Measurements from ENCODE around the gene ROBO2. TPM values are rescaled to one million over a fixed set of nuclear protein-coding genes. Genes with fewer than 3 reads are reported as not detected.
A peak's percentile ranks its signal among the peaks of the same experiment; 100 is the strongest.

The ROBO2 gene
- total and polyA plus RNA-seq, 2 donors from 2014 or later = 1.3 to 1.6 TPM

- intact Hi-C loops (cut with DNase I) = no loop called here
- Histone ChIP-seq H3K9ac (ENCODE audit: low read length in 3 of 3) (peak overlapping the region in 1 of 3 donors; percentile 75), H3K36me3 (ENCODE audit: control insufficient read depth in 2 of 3, insufficient read depth in 3 of 3, low read length in 3 of 3) (no peaks in the 10 kb centered on the region), H3K4me3 (ENCODE audit: low read length in 3 of 3) (peak overlapping the region in 2 of 3 donors; percentile 61 to 81), H3K9me3 (ENCODE audit: control insufficient read depth in 2 of 3, insufficient read depth in 1 of 3, low read length in 3 of 3) (no peaks in the 10 kb centered on the region), H3K27me3 (ENCODE audit: control insufficient read depth, insufficient read depth, low read length) (no peaks in the 10 kb centered on the region), H3K27ac (ENCODE audit: low read depth in 2 of 2, low read length in 2 of 2) (no peak overlapping the region), H3K4me1 (ENCODE audit: control insufficient read depth in 2 of 3, insufficient read depth in 2 of 3, low read depth in 1 of 3, low read length in 3 of 3) (peaks cover 0 to 3% (median 0%) of the 10 kb centered on the region in 3 donors)
- DNase-seq = peak in 1 of 5 donors; percentile 65
- no peak for FAIRE-seq
- TF ChIP-seq, protein P1, sequence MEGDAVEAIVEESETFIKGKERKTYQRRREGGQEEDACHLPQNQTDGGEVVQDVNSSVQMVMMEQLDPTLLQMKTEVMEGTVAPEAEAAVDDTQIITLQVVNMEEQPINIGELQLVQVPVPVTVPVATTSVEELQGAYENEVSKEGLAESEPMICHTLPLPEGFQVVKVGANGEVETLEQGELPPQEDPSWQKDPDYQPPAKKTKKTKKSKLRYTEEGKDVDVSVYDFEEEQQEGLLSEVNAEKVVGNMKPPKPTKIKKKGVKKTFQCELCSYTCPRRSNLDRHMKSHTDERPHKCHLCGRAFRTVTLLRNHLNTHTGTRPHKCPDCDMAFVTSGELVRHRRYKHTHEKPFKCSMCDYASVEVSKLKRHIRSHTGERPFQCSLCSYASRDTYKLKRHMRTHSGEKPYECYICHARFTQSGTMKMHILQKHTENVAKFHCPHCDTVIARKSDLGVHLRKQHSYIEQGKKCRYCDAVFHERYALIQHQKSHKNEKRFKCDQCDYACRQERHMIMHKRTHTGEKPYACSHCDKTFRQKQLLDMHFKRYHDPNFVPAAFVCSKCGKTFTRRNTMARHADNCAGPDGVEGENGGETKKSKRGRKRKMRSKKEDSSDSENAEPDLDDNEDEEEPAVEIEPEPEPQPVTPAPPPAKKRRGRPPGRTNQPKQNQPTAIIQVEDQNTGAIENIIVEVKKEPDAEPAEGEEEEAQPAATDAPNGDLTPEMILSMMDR (IDR thresholded peaks at IDR 0.05; ENCODE audit: borderline replicate concordance, extremely low read depth, insufficient read depth) = no peak
Measured at GRCh38 chr3:77040216-77040615, 317 bp downstream of the ROBO2 start.

GRCh38 chr3:77040926-77041722 lies 1.2 kb downstream of the ROBO2 start:
- intact Hi-C loops (cut with DNase I) = no loop called here
- Histone ChIP-seq H3K9ac (ENCODE audit: low read length in 3 of 3) (peak overlapping the region in 1 of 3 donors; percentile 75), H3K4me1 (ENCODE audit: control insufficient read depth in 2 of 3, insufficient read depth in 2 of 3, low read depth in 1 of 3, low read length in 3 of 3) (peaks cover 0 to 3% (median 0%) of the 10 kb centered on the region in 3 donors), H3K36me3 (ENCODE audit: control insufficient read depth in 2 of 3, insufficient read depth in 3 of 3, low read length in 3 of 3) (no peaks in the 10 kb centered on the region), H3K27ac (ENCODE audit: low read depth in 2 of 2, low read length in 2 of 2) (no peak overlapping the region), H3K9me3 (ENCODE audit: control insufficient read depth in 2 of 3, insufficient read depth in 1 of 3, low read length in 3 of 3) (no peaks in the 10 kb centered on the region), H3K4me3 (ENCODE audit: low read length in 3 of 3) (peak overlapping the region in 2 of 3 donors; percentile 61 to 81), H3K27me3 (ENCODE audit: control insufficient read depth, insufficient read depth, low read length) (no peaks in the 10 kb centered on the region)
- FAIRE-seq (no peak), DNase-seq (peak in 4 of 5 donors; percentile 20 to 60 (median 42))
- TF ChIP-seq, protein P1 (IDR thresholded peaks at IDR 0.05; ENCODE audit: borderline replicate concordance, extremely low read depth, insufficient read depth) = no peak

GRCh38 chr3:77041811-77042210 lies 1.9 kb downstream of the ROBO2 start:
- H3K27ac ChIP-seq (ENCODE audit: low read depth in 2 of 2, low read length in 2 of 2) = no peak overlapping the region
- no peaks in the 10 kb centered on the region for H3K9me3 ChIP-seq (ENCODE audit: control insufficient read depth in 2 of 3, insufficient read depth in 1 of 3, low read length in 3 of 3)
- H3K9ac ChIP-seq (ENCODE audit: low read length in 3 of 3) = peak overlapping the region in 1 of 3 donors; percentile 75
- H3K4me1 ChIP-seq (ENCODE audit: control insufficient read depth in 2 of 3, insufficient read depth in 2 of 3, low read depth in 1 of 3, low read length in 3 of 3) = peaks cover 0 to 3% (median 0%) of the 10 kb centered on the region in 3 donors
- peak in 2 of 5 donors; percentile 34 to 38 for DNase-seq
- no peaks in the 10 kb centered on the region for H3K27me3 ChIP-seq (ENCODE audit: control insufficient read depth, insufficient read depth, low read length)
- intact Hi-C loops (cut with DNase I) = no loop called here
- TF ChIP-seq, protein P1 (IDR thresholded peaks at IDR 0.05; ENCODE audit: borderline replicate concordance, extremely low read depth, insufficient read depth) = no peak
- H3K4me3 ChIP-seq (ENCODE audit: low read length in 3 of 3) = peak overlapping the region in 1 of 3 donors; percentile 81
- no peak for FAIRE-seq
- H3K36me3 ChIP-seq (ENCODE audit: control insufficient read depth in 2 of 3, insufficient read depth in 3 of 3, low read length in 3 of 3) = no peaks in the 10 kb centered on the region
